Measurements from ENCODE around the gene E4F1. TPM values are rescaled to one million over a fixed set of nuclear protein-coding genes. Genes with fewer than 3 reads are reported as not detected.

The E4F1 gene
- total and polyA plus RNA-seq, 7 donors = 11.1 to 22.9 (median 16.8) TPM

DNA sequence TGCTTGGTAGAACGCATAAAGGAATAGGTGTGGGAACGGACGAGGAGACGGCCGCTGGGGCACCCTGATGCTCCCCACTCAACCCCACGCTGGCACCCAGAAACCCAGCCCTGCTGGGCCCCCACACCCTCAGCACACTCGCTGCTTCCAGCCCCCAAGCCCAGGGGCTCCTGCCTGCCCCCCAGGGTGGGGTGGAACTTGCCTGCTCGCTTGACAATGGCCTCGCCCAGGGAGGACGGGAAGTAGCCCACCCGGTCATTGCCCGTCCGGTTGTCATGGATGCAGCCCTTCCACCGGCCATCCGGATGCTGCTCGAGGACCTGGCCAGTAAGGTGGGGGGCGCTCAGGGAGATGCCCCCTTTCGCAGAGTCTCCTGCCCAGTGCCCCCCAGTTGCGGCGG is 36.9 kb upstream of the E4F1 start:
- Histone ChIP-seq H3K27me3 (ENCODE audit: insufficient read depth in 3 of 3, low read length in 2 of 3) (no peaks in the 10 kb centered on the region), H3K36me3 (ENCODE audit: insufficient read depth in 1 of 2, low read depth in 1 of 2) (no peaks in the 10 kb centered on the region), H3K27ac (no peak overlapping the region), H3K9me3 (no peaks in the 10 kb centered on the region), H3K4me1 (no peaks in the 10 kb centered on the region), H3K4me3 (no peak overlapping the region)
- intact Hi-C loops (cut with DNase I) = no loop called here
- TF ChIP-seq, protein P1, sequence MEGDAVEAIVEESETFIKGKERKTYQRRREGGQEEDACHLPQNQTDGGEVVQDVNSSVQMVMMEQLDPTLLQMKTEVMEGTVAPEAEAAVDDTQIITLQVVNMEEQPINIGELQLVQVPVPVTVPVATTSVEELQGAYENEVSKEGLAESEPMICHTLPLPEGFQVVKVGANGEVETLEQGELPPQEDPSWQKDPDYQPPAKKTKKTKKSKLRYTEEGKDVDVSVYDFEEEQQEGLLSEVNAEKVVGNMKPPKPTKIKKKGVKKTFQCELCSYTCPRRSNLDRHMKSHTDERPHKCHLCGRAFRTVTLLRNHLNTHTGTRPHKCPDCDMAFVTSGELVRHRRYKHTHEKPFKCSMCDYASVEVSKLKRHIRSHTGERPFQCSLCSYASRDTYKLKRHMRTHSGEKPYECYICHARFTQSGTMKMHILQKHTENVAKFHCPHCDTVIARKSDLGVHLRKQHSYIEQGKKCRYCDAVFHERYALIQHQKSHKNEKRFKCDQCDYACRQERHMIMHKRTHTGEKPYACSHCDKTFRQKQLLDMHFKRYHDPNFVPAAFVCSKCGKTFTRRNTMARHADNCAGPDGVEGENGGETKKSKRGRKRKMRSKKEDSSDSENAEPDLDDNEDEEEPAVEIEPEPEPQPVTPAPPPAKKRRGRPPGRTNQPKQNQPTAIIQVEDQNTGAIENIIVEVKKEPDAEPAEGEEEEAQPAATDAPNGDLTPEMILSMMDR (IDR thresholded peaks at IDR 0.05) = no peak
- no peak for DNase-seq
- no peak for ATAC-seq
- WGBS, 3 donors = 83 to 89% (median 86%) methylated on average over 20 of the region's 20 CpGs

GRCh38 chr16:2187212-2187611 is 36.2 kb upstream of the E4F1 start:
- no peak overlapping the region for H3K4me3 ChIP-seq
- H3K27me3 ChIP-seq (ENCODE audit: insufficient read depth in 3 of 3, low read length in 2 of 3) = no peaks in the 10 kb centered on the region
- no peak overlapping the region for H3K27ac ChIP-seq
- no peaks in the 10 kb centered on the region for H3K36me3 ChIP-seq (ENCODE audit: insufficient read depth in 1 of 2, low read depth in 1 of 2)
- no peaks in the 10 kb centered on the region for H3K9me3 ChIP-seq
- DNase-seq (no peak), ATAC-seq (no peak)
- H3K4me1 ChIP-seq = no peaks in the 10 kb centered on the region
- 72 to 80% (median 73%) methylated on average over 17 of the region's 17 CpGs for WGBS, 3 donors
- TF ChIP-seq, protein P1 (IDR thresholded peaks at IDR 0.05) = no peak
- intact Hi-C loops (cut with DNase I) = no loop called here

- H3K4me3 ChIP-seq = no peak overlapping the region
- H3K27ac ChIP-seq = no peak overlapping the region
- no peaks in the 10 kb centered on the region for H3K27me3 ChIP-seq (ENCODE audit: insufficient read depth in 3 of 3, low read length in 2 of 3)
- ATAC-seq (no peak), DNase-seq (no peak)
- WGBS, 3 donors = 88 to 95% (median 94%) methylated on average over 8 of the region's 8 CpGs
- intact Hi-C loops (cut with DNase I) = no loop called here
- TF ChIP-seq, protein P1 (IDR thresholded peaks at IDR 0.05) = no peak
- no peaks in the 10 kb centered on the region for H3K36me3 ChIP-seq (ENCODE audit: insufficient read depth in 1 of 2, low read depth in 1 of 2)
- no peaks in the 10 kb centered on the region for H3K4me1 ChIP-seq
- no peaks in the 10 kb centered on the region for H3K9me3 ChIP-seq
These were observed 35.0 kb upstream of the E4F1 start for GRCh38 chr16:2188395-2188794.

DNA sequence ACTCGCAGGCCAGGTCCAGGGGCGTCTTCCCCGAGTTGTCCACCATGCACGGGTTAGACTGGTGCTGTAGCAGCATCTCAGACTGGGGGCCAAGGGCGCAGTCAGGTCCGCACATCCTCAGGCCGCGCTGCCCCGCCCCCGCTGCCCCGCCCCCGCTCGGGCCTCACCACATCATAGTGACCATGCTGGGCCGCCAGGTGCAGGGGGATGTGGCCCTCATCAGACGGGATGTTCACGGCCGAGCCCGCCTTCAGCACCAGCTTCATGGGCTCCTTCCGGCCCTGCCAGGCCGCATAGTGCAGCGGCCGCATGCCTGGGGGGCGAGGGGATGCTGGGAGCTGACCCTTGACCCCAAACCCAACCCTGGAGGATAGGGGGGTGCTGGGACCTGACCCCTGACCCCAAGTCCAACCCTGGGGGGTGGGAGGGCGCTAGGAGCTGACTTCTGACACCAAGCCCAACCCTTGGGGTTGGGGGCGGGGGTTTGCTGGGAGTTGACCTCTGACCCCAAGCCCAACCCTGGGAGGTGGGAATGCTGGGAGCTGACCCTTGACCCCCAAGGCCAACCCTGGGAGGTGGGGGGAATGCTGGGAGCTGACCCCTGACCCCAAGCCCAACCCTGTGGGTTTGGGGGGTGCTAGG is 34.0 kb upstream of the E4F1 start:
- intact Hi-C loops (cut with DNase I) = no loop called here
- no peak for DNase-seq
- H3K27me3 ChIP-seq (ENCODE audit: insufficient read depth in 3 of 3, low read length in 2 of 3) = peaks cover 0 to 7% (median 1%) of the 10 kb centered on the region in 3 donors
- H3K9me3 ChIP-seq = no peaks in the 10 kb centered on the region
- no peak for ATAC-seq
- H3K4me3 ChIP-seq = no peak overlapping the region
- no peaks in the 10 kb centered on the region for H3K36me3 ChIP-seq (ENCODE audit: insufficient read depth in 1 of 2, low read depth in 1 of 2)
- no peaks in the 10 kb centered on the region for H3K4me1 ChIP-seq
- TF ChIP-seq, protein P1 (IDR thresholded peaks at IDR 0.05) = no peak
- 89 to 91% (median 90%) methylated on average over 24 to 25 of the region's 25 CpGs for WGBS, 3 donors
- H3K27ac ChIP-seq = no peak overlapping the region

Data from psoas muscle (tissue), 8 donors.